Measurements from ENCODE around the gene RAD51B.
"Not testable (repeated sequence)": the region's sequence is repeated elsewhere in the genome, so short reads cannot be mapped to it uniquely, and the experiment has no call there.

RAD51B gene

DNA sequence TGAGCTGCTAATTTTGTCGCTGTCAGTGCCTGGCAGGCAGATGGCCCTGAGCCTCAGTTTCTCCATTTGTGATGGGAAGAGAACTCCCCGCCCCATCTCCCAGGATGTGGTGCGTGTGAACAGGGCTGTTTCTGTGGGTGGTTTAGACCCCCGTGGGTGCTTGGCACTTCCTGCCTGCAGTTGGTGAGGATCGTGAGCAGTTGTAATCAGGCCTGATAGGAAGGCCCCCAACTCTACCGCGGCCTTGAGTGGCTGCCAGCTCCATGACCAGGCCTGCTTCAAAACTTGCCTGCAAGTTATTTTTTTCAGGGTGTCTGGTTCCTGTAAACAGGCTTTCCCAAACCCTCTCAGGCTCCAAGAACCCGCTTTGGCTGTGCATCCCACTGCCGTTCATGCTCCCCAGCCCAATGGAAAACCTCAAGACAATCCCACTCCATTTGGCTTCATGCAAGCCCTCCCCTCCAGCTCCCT, 834.9 kb downstream of the RAD51B start:
- DNase-seq (ENCODE audit: low read depth in 2 of 2), result no peak

DNA sequence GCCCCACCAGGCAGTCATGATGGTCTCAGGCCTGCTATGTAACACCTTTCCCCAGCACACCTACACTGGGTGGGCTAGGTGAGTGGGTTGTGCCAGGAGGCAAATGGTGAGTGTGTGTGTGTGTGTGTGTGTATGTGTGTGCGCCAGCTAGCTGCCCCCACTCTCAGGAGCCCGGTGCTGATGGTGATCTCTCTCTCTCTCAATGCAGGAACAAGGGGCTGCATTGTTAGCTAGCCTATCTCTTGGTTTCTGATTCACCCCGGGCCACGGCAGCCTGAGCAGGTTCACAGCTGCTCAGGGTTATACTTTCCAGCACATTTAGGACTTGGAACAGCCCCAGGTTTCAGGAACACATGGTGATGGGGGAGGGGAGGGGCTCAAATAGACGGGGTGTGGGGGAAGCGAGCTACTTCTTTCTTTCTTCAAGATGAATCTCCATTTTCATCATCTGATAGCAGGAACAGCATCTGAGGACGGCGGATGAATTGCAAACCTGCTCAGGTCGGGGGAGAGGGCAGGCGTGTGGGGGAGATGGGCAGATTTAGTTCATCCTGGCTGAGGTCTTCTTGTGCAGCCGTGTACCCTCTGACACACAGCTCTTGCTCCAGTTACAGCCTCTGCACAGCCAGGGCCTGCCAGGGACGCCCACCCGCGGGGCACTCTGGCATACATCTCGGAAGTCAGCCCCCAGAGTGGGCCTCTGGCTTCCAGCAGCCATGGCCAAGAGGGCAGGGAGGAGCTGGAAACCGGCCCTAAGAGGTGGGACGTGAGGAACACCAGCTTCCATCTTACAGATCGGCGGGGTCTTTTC, 835.6 kb downstream of the RAD51B start:
- DNase-seq (ENCODE audit: low read depth in 2 of 2), result no peak

- DNase-seq (ENCODE audit: low read depth in 2 of 2), result no peak
These were observed 836.3 kb downstream of the RAD51B start for GRCh38 chr14:68655911-68656316.

DNA sequence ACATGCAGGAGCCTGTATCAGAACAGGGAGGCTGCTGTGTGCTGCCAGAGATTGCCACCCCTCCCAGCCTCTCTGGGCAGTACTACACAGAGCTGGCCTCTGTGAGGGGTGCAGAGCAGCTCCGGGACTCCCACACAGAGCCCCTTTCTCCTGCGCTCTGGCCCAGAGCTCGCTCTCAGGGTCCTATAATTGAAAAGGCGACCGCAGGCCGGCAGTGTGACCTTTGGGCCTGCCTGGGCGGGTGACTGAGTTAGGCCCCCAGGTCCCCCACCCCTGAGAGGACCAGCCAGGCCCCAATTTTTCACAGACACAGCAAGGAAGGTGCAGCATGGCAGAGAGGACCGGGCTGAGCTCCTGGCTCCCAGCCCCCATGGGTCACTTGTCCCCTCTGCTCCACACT, 836.9 kb downstream of the RAD51B start:
- DNase-seq (ENCODE audit: low read depth in 2 of 2), result no peak

GRCh38 chr14:68657300-68658028, 837.9 kb downstream of the RAD51B start:
- no peak for DNase-seq (ENCODE audit: low read depth in 2 of 2)

DNA sequence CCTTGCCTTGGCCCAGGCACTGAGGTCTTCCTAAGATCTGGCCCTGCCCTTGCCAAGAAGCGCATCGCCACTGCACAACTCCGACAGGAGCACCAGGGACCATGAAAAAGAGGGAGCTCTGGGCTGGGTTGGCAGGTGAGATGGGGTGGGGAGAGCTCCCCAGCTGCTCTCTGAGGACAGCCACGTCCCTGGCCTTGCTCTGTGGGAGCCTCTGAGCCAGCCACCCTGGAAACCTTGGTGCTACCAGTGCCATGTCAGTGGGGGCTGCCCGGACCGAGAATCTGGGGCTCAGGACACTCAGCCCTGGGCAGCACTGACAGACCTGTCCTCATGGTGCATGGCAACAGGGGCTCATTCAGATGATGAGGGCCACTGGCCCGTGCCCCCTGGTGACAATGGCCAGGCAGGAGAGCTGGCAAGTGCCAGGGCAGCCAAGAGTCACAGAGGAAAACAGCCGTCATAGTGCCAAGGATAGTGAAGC, 838.5 kb downstream of the RAD51B start:
- DNase-seq (ENCODE audit: low read depth in 2 of 2), result no peak

- no peak for DNase-seq (ENCODE audit: low read depth in 2 of 2)
These were observed 839.7 kb downstream of the RAD51B start for GRCh38 chr14:68658943-68659931.

DNA sequence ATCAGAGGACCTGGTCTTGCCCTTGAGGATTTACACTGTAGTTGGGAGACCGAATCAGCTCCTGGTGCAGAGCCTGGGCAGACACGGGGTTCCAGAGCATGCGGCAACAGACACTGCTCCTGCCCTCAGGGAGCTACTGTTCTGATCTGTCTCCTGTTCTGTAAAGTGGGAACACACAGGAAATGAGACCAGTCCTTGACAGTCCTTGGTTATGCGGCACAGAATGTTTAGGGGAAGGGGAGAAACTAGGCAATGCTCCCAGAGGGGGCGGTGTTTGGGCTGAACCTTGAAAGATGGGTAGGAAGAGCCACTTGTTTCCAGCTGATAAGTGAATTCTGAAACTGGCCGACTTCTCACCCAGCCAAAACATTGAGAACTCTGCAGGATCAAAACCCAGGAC, 840.9 kb downstream of the RAD51B start:
- DNase-seq (ENCODE audit: low read depth in 2 of 2), result no peak

DNA sequence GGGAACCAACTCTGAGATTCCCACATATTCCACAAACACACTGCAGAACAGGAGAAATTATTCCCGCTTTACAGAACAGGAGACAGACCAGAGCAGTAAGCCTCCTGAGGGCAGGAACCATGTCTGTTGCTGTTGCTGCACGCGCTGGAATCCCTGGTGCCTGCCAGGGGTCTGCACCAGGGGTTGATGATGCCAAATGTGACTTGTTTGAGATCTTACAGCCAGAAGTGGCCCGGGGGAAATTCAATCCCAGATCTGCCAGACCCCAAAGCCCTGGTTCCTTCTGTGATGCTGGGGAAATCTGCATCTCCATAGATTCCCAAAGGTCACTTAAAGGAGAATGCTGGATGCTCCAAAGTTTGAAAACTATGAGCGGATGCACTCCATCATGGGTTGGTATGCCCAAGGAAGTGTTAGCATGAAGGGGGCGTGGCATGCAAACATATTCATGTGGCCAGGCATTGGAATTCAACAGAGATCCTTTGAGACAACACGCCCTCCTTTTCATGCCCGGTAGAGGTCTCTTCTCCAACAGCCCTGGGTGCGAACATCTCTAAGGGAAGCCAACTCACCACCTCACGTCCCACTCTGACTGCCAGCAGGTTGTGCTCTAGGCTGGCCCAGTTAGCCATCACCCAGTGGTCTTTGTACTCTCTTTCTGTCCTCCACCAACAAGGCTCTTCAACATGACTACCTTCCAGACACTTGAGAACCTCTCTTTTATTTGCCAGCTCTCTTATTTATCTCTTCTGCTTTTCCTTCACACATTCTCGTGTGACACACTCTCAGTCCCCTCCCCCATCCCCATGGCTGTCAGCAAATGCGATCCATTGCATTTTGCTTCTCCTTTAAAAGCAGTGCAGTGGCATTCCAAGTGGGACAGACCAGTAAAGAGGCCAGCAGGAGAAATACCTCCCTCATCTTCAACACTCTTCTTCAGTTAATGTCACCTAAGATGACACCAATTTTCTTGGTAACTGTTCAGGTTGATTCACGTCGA, 841.9 kb downstream of the RAD51B start:
- no peak for DNase-seq (ENCODE audit: low read depth in 2 of 2)

- no peak for DNase-seq (ENCODE audit: low read depth in 2 of 2)
These were observed 842.8 kb downstream of the RAD51B start for GRCh38 chr14:68662392-68662791.

DNA sequence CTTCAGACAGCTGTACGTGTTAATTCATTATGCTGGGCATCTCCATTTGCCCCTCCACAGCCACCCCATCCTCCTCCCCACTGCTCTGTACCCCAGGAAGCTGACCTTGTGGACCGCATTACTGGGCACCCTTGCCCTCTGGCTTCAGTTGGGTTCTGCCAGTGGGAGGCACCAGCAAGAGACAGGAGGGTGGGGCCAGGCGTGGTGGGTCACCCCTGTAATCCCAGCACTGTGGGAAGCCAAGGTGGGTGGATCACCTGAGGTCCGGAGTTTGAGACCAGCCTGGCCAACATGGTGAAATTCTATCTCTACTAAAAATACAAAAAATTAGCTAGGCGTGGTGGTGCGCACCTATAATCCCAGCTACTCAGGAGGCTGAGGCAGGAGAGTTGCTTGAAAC, 843.2 kb downstream of the RAD51B start:
- DNase-seq (ENCODE audit: low read depth in 2 of 2), result not testable (repeated sequence)

GRCh38 chr14:68663385-68664076, 844.0 kb downstream of the RAD51B start:
- peak; percentile 26 to 35 for DNase-seq (ENCODE audit: low read depth in 2 of 2)

DNA sequence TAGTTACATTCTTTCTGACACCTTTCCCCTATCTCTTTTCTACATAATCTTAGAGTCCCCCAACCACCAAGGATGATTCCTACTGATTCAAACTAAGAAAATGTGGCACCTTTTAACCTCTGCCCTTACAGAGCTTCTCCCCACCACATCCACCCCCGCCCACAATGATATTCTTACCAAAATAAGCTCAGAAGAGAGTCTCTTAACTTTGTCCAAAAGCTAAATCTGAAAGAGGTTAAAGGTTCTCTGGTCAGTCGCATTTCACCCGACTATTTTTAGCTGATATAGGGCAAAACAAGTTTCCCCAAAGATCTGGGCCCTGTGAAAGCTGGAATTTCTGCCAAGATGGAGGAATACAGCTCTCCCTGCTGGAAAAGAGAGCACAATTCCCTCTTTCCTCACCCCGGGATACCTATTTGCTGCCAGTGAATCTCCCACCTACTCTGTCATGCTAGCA, 844.7 kb downstream of the RAD51B start:
- peak in 1 of 2 donors; percentile 17 for DNase-seq (ENCODE audit: low read depth in 2 of 2)

GRCh38 chr14:68665131-68665530, 845.6 kb downstream of the RAD51B start:
- DNase-seq (ENCODE audit: low read depth in 2 of 2), result no peak

- no peak for DNase-seq (ENCODE audit: low read depth in 2 of 2)
These were observed 846.2 kb downstream of the RAD51B start for GRCh38 chr14:68665792-68666204.

DNA sequence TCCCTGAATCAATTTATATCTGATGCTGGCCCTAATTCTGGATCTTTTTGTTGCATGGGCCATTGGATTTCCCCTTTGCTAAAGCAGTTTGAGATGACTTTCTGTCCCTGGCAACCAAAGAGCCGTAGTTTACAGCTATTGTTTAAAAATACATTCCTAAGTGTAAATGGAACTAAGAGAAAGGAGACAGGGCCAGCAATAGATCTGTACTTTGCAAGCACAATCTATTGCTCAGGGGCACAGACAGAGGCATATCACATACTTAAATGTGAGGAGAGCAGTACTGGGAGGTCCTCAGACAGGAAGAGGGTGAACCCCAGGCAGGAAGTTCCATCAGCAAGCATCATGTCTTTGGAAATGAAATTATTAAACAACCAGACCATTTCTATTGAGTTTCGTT, 846.7 kb downstream of the RAD51B start:
- no peak for DNase-seq (ENCODE audit: low read depth in 2 of 2)

- DNase-seq (ENCODE audit: low read depth in 2 of 2), result no peak
These were observed 847.3 kb downstream of the RAD51B start for GRCh38 chr14:68666899-68667298.

GRCh38 chr14:68667313-68667791, 847.8 kb downstream of the RAD51B start:
- DNase-seq (ENCODE audit: low read depth in 2 of 2), result no peak

DNA sequence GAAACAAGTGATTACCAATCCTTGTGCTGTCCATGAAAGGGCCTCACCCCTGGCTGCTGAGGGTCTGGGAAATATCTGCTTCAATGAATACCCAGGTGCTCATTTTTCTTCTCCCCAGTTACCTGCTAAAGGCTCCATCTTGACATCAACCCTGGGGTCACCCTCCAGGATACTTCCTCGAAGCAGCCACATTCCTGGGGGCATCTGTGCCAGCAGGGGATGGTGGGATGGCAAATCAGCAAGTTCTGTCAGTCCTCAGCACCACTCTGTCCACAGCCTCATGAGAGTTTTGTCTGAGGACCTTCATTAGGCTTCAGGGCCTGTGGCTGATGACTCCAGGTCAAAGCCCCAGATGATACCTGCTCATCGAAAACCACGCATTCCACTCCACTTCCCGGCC, 848.4 kb downstream of the RAD51B start:
- no peak for DNase-seq (ENCODE audit: low read depth in 2 of 2)

DNA sequence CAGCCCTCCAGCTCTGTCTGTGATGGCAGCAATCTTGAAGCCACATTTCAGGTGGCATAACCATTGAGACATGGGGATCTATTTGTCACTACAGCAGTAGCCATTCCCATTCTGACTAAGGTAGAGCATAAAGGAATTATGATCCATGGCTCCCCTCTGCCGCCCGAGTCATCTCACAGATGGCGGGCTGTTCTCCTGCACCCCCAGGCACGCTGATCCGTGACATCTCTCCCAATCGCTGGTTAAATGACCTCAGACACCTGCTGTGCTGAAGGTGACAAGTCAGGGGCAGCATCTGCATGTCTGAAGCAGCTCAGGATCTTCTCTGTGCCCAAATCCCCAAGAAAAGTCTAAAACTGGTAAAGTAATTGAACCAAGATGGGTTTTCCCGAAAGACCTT, 849.0 kb downstream of the RAD51B start:
- no peak for DNase-seq (ENCODE audit: low read depth in 2 of 2)

Measured in stimulated activated CD8-positive, alpha-beta memory T cell treated with anti-CD3 and anti-CD28 coated beads, Interleukin-2, amount 100 ng/mL, for 48 hours (primary cell).